ENCODE measurements around the gene PUM2. TPM values are rescaled to one million over a fixed set of nuclear protein-coding genes. Genes with fewer than 3 reads are reported as not detected.
A peak's percentile ranks its signal among the peaks of the same experiment; 100 is the strongest.
"Not testable (repeated sequence)": the region's sequence is repeated elsewhere in the genome, so short reads cannot be mapped to it uniquely, and the experiment has no call there.

PUM2 gene
- total and polyA plus RNA-seq, 5 donors from 2014 or later, result 15.1 to 131 (median 19.5) TPM

DNA sequence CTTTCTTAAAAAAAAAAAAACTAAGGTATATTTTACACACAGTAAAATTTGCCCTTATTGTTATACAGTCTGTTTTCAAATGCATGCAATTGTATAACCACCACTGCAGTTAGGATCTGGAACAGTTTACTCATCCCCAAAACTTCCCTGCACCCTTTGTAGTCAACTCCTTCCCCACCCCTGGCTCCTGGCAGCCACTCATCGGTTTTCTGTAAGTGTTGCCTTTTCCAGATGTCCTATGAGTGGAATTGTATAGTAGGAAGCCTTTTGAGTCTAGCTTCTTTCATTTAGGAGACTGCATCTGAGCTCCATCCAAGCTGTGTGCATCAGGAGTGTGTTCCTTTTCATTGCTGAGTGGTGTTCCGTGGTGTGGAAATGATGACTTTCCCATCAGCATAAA lies 116.0 kb downstream of the PUM2 start:
- H3K27me3 ChIP-seq (ENCODE audit: control insufficient read depth, insufficient read depth, low read length), result peaks cover 11% of the 10 kb centered on the region
- not testable (repeated sequence) for H3K9me3 Mint-ChIP-seq; H3K36me3 Mint-ChIP-seq; H3K4me1 Mint-ChIP-seq; ATAC-seq (ENCODE audit: low read depth in 2 of 2); H3K9me3 ChIP-seq (ENCODE audit: control insufficient read depth in 2 of 2, low read length in 2 of 2); H3K36me3 ChIP-seq (ENCODE audit: control insufficient read depth, insufficient read depth, low read length); H3K27ac Mint-ChIP-seq; H3K27ac ChIP-seq (ENCODE audit: insufficient read depth, low read length, poor library complexity, severe bottlenecking); DNase-seq; H3K4me3 Mint-ChIP-seq; H3K4me3 ChIP-seq (ENCODE audit: low read depth, low read length); H3K4me1 ChIP-seq (ENCODE audit: control insufficient read depth, insufficient read depth, low read length, poor library complexity, severe bottlenecking)
- H3K27me3 Mint-ChIP-seq, result peaks cover 24% of the 10 kb centered on the region

DNA sequence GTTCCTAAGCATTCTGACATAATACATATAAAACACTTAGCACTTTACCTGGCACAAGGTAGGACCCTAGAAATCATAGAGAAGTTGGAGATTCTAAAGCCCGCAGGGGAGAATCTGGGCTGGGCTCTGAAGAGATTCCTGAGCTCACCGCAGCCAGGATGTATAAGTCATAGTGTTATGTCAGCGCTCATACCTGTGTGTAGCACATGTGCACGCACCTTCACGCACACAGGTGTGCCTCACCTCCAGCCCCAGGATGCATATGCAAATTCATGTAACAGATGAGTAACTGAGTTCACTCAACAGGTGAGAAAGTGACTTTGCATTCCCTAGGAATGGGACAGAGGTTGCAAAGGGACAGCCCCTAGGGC lies 117.8 kb downstream of the PUM2 start:
- DNase-seq, result no peak
- Mint-ChIP-seq H3K4me1 (peaks cover 0 to under 1% (median 0%) of the 10 kb centered on the region in 4 donors), H3K27me3 (peaks cover 35% of the 10 kb centered on the region), H3K27ac (no peak overlapping the region), H3K4me3 (no peak overlapping the region), H3K9me3 (peaks cover 0 to 1% (median 0%) of the 10 kb centered on the region in 7 donors), H3K36me3 (no peaks in the 10 kb centered on the region)
- H3K9me3 ChIP-seq (ENCODE audit: control insufficient read depth in 2 of 2, low read length in 2 of 2), result no peaks in the 10 kb centered on the region
- H3K27ac ChIP-seq (ENCODE audit: insufficient read depth, low read length, poor library complexity, severe bottlenecking), result no peak overlapping the region
- no peaks in the 10 kb centered on the region for H3K36me3 ChIP-seq (ENCODE audit: control insufficient read depth, insufficient read depth, low read length)
- no peaks in the 10 kb centered on the region for H3K4me1 ChIP-seq (ENCODE audit: control insufficient read depth, insufficient read depth, low read length, poor library complexity, severe bottlenecking)
- H3K4me3 ChIP-seq (ENCODE audit: low read depth, low read length), result no peak overlapping the region
- no peak for ATAC-seq (ENCODE audit: low read depth in 2 of 2)
- H3K27me3 ChIP-seq (ENCODE audit: control insufficient read depth, insufficient read depth, low read length), result peaks cover 13% of the 10 kb centered on the region

DNA sequence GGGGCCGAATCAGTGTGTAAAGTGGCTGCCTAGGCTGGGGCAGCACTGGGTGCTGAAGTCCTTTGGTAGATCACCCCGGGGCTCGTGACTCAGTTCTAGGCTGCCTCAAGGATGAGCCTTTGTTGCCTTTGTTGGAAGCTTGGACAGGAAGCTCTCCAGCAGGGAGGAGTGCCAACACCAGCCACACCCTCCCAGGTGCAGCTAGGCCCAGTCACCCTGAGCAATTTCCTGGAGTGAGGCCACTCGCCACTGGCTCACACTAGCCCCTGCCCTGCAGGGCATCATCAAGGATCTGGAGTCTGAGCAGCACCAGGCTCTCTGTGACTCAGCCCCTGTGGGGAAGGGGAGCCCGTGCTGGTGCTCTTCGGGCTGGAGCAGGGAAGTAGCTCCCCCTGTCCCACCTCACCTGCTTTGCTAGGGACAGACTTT lies 119.0 kb downstream of the PUM2 start:
- H3K4me1 ChIP-seq (ENCODE audit: control insufficient read depth, insufficient read depth, low read length, poor library complexity, severe bottlenecking), result no peaks in the 10 kb centered on the region
- no peak overlapping the region for H3K4me3 ChIP-seq (ENCODE audit: low read depth, low read length)
- Mint-ChIP-seq H3K36me3 (no peaks in the 10 kb centered on the region), H3K27ac (no peak overlapping the region), H3K4me3 (no peak overlapping the region), H3K4me1 (peaks cover 0 to 5% (median 0%) of the 10 kb centered on the region in 4 donors), H3K9me3 (peaks cover 0 to 1% (median 0%) of the 10 kb centered on the region in 7 donors), H3K27me3 (peaks cover 42% of the 10 kb centered on the region)
- H3K27ac ChIP-seq (ENCODE audit: insufficient read depth, low read length, poor library complexity, severe bottlenecking), result no peak overlapping the region
- H3K36me3 ChIP-seq (ENCODE audit: control insufficient read depth, insufficient read depth, low read length), result no peaks in the 10 kb centered on the region
- DNase-seq (no peak), ATAC-seq (ENCODE audit: low read depth in 2 of 2) (no peak)
- H3K9me3 ChIP-seq (ENCODE audit: control insufficient read depth in 2 of 2, low read length in 2 of 2), result no peaks in the 10 kb centered on the region
- H3K27me3 ChIP-seq (ENCODE audit: control insufficient read depth, insufficient read depth, low read length), result peaks cover 9% of the 10 kb centered on the region

DNA sequence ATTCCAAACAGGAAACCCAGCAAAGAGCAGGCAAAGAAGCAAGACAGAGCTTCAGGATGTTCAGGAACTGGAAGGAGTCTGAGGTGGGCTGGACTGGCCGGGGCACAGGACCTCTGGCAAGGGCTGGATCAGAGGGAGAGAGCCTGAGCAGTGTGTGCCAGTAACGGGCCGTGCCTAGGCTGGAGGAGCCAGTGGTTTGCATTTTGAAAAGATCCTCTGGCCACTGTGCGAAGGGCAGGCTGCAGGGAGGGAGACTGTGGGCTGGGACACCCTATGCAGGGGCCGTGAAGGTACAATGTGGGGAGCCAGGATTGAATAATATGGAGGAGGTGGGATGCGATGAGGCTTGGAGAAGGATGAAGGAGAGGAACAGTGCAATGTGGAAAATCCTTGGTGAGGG lies 119.5 kb downstream of the PUM2 start:
- H3K4me1 ChIP-seq (ENCODE audit: control insufficient read depth, insufficient read depth, low read length, poor library complexity, severe bottlenecking), result no peaks in the 10 kb centered on the region
- H3K27ac ChIP-seq (ENCODE audit: insufficient read depth, low read length, poor library complexity, severe bottlenecking), result no peak overlapping the region
- peaks cover 8% of the 10 kb centered on the region for H3K27me3 ChIP-seq (ENCODE audit: control insufficient read depth, insufficient read depth, low read length)
- ATAC-seq (ENCODE audit: low read depth in 2 of 2) (no peak), DNase-seq (no peak)
- Mint-ChIP-seq H3K4me3 (no peak overlapping the region), H3K27ac (no peak overlapping the region), H3K4me1 (peaks cover 0 to 5% (median 1%) of the 10 kb centered on the region in 4 donors), H3K36me3 (no peaks in the 10 kb centered on the region), H3K27me3 (peaks cover 42% of the 10 kb centered on the region), H3K9me3 (peaks cover 0 to 1% (median 0%) of the 10 kb centered on the region in 7 donors)
- H3K4me3 ChIP-seq (ENCODE audit: low read depth, low read length), result no peak overlapping the region
- no peaks in the 10 kb centered on the region for H3K9me3 ChIP-seq (ENCODE audit: control insufficient read depth in 2 of 2, low read length in 2 of 2)
- H3K36me3 ChIP-seq (ENCODE audit: control insufficient read depth, insufficient read depth, low read length), result no peaks in the 10 kb centered on the region

DNA sequence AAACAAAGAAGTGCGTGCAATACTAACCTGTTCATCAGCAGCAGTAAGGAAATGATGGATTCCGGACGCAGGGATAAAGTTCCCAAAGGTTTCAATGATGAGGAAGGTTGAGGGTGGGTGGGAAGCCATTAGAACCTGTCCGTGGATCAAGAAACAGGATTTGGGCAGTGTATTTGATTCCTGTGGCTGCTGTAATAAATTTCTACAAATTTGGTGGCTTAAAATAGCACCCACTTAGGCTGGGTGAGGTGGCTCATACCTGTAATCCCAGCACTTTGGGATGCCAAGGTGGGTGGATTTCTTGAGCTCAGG lies 120.6 kb downstream of the PUM2 start:
- Histone ChIP-seq H3K9me3 (ENCODE audit: control insufficient read depth in 2 of 2, low read length in 2 of 2) (no peaks in the 10 kb centered on the region), H3K4me1 (ENCODE audit: control insufficient read depth, insufficient read depth, low read length, poor library complexity, severe bottlenecking) (peaks cover 5% of the 10 kb centered on the region), H3K36me3 (ENCODE audit: control insufficient read depth, insufficient read depth, low read length) (no peaks in the 10 kb centered on the region), H3K4me3 (ENCODE audit: low read depth, low read length) (no peak overlapping the region), H3K27me3 (ENCODE audit: control insufficient read depth, insufficient read depth, low read length) (peaks cover 8% of the 10 kb centered on the region), H3K27ac (ENCODE audit: insufficient read depth, low read length, poor library complexity, severe bottlenecking) (no peak overlapping the region)
- ATAC-seq (ENCODE audit: low read depth in 2 of 2) (no peak), DNase-seq (no peak)
- Mint-ChIP-seq H3K9me3 (peaks cover 0 to 3% (median 0%) of the 10 kb centered on the region in 7 donors), H3K4me1 (peaks cover 0 to 9% (median 1%) of the 10 kb centered on the region in 4 donors), H3K27ac (no peak overlapping the region), H3K36me3 (no peaks in the 10 kb centered on the region), H3K4me3 (no peak overlapping the region), H3K27me3 (peaks cover 45% of the 10 kb centered on the region)

DNA sequence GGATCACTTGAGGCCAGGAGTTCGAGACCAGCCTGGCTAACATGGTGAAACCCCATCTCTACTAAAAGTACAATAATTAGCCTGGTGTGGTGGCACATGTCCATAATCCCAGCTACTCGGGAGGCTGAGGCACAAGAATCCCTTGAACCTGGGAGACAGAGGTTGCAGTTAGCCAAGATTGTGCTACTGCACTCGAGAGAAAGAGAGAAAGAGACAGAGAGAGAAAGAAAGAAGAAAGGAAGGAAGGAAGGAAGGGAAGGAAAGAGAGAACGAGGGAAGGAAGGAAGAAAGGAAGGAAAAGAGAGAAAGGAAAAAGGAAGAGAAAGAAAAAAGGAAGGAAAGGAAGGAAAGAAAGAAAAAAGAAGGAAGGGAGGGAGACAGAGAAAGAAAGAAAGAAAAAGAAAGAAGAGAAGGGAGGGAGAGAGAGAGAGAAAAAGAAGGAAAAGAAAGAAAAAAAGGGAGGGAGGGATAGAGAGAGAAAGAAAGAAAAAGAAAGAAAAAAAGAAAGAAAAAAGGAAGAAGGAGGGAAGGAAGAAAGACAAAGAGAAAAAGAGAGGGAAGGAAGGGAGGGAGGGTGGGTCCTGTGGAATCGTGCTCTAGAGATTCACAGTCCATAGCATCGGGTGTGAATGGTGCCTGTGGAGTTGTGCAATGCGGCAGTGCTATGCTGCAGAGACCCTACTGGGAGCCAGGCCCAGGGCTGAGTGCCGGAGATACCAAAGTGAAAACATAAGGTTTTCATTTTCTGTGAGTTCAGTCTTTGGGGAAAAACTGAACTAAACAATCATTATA lies 121.1 kb downstream of the PUM2 start:
- peaks cover 0 to 9% (median 1%) of the 10 kb centered on the region in 4 donors for H3K4me1 Mint-ChIP-seq
- H3K4me3 Mint-ChIP-seq, result no peak overlapping the region
- DNase-seq, result no peak
- H3K27ac Mint-ChIP-seq, result no peak overlapping the region
- no peaks in the 10 kb centered on the region for H3K9me3 ChIP-seq (ENCODE audit: control insufficient read depth in 2 of 2, low read length in 2 of 2)
- no peaks in the 10 kb centered on the region for H3K36me3 Mint-ChIP-seq
- H3K36me3 ChIP-seq (ENCODE audit: control insufficient read depth, insufficient read depth, low read length), result no peaks in the 10 kb centered on the region
- no peak overlapping the region for H3K4me3 ChIP-seq (ENCODE audit: low read depth, low read length)
- H3K4me1 ChIP-seq (ENCODE audit: control insufficient read depth, insufficient read depth, low read length, poor library complexity, severe bottlenecking), result peaks cover 6% of the 10 kb centered on the region
- H3K9me3 Mint-ChIP-seq, result peaks cover 0 to 3% (median 0%) of the 10 kb centered on the region in 7 donors
- H3K27ac ChIP-seq (ENCODE audit: insufficient read depth, low read length, poor library complexity, severe bottlenecking), result no peak overlapping the region
- H3K27me3 ChIP-seq (ENCODE audit: control insufficient read depth, insufficient read depth, low read length), result peaks cover 8% of the 10 kb centered on the region
- ATAC-seq (ENCODE audit: low read depth in 2 of 2), result no peak
- peaks cover 41% of the 10 kb centered on the region for H3K27me3 Mint-ChIP-seq

DNA sequence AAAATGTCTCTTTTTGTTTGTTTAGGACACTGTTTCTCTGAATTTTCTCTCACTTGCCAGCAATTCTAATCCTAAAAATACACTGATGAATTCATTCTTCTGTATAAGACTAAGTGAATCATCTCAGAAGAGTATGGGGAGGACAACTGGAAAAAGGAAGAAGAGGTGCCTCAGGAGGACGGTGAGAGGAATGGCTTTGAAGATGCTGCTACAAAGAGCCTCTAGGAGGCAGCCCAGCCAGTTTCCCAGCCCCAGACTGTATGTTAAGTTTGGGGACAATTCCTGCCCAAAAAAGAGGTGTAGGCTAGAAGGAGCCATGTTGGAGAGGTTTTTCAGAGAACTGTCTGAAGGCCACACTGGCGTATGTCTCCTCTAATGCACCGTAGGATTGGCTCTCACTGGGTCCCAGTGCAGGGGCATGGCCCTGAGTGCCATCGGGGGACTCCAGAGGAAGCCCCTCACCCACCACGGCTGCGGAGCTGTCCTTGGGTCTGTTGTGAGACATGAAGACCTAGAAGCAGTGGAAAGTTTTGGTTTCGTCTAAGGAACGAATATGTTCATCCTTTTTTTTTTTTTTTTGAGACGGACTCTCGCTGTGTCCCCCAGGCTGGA lies 122.6 kb downstream of the PUM2 start:
- H3K4me3 Mint-ChIP-seq, result no peak overlapping the region
- Histone ChIP-seq H3K27me3 (ENCODE audit: control insufficient read depth, insufficient read depth, low read length) (peaks cover 8% of the 10 kb centered on the region), H3K4me1 (ENCODE audit: control insufficient read depth, insufficient read depth, low read length, poor library complexity, severe bottlenecking) (peaks cover 18% of the 10 kb centered on the region), H3K27ac (ENCODE audit: insufficient read depth, low read length, poor library complexity, severe bottlenecking) (no peak overlapping the region), H3K4me3 (ENCODE audit: low read depth, low read length) (no peak overlapping the region), H3K36me3 (ENCODE audit: control insufficient read depth, insufficient read depth, low read length) (no peaks in the 10 kb centered on the region), H3K9me3 (ENCODE audit: control insufficient read depth in 2 of 2, low read length in 2 of 2) (no peaks in the 10 kb centered on the region)
- H3K9me3 Mint-ChIP-seq, result peaks cover 0 to 3% (median 0%) of the 10 kb centered on the region in 7 donors
- DNase-seq (no peak), ATAC-seq (ENCODE audit: low read depth in 2 of 2) (no peak)
- H3K36me3 Mint-ChIP-seq, result no peaks in the 10 kb centered on the region
- H3K4me1 Mint-ChIP-seq, result peaks cover 0 to 9% (median 2%) of the 10 kb centered on the region in 4 donors
- peaks cover 45% of the 10 kb centered on the region for H3K27me3 Mint-ChIP-seq
- H3K27ac Mint-ChIP-seq, result peak overlapping the region in 1 of 3 donors; percentile 52

DNA sequence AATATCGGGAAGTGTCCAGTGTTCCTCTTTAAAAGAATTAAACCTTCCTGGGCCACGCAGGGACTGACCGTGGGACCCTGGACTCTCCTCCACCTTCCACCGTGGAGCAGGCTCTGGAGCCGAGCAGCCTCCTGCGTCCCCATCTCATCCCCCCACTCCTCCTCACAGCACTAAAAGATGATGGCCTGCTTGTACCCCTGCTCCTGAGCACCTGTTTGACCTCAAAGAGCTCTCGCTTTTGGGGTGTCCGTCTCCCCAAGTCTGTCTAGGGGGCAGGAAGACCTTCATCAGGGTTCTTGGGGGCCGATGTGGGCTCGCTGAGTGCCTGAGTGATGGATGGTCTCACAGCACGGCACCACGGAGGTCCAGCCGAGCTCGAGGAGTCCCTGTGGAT lies 124.5 kb downstream of the PUM2 start:
- ATAC-seq (ENCODE audit: low read depth in 2 of 2) (no peak), DNase-seq (no peak)
- no peak overlapping the region for H3K27ac ChIP-seq (ENCODE audit: insufficient read depth, low read length, poor library complexity, severe bottlenecking)
- Mint-ChIP-seq H3K4me3 (peak overlapping the region in 1 of 4 donors; percentile 46), H3K27ac (no peak overlapping the region), H3K9me3 (peaks cover 0 to 5% (median 0%) of the 10 kb centered on the region in 7 donors), H3K36me3 (no peaks in the 10 kb centered on the region), H3K4me1 (peaks cover 0 to 14% (median 6%) of the 10 kb centered on the region in 4 donors), H3K27me3 (peaks cover 61% of the 10 kb centered on the region)
- no peak overlapping the region for H3K4me3 ChIP-seq (ENCODE audit: low read depth, low read length)
- no peaks in the 10 kb centered on the region for H3K36me3 ChIP-seq (ENCODE audit: control insufficient read depth, insufficient read depth, low read length)
- H3K27me3 ChIP-seq (ENCODE audit: control insufficient read depth, insufficient read depth, low read length), result peaks cover 19% of the 10 kb centered on the region
- H3K4me1 ChIP-seq (ENCODE audit: control insufficient read depth, insufficient read depth, low read length, poor library complexity, severe bottlenecking), result peaks cover 18% of the 10 kb centered on the region
- H3K9me3 ChIP-seq (ENCODE audit: control insufficient read depth in 2 of 2, low read length in 2 of 2), result no peaks in the 10 kb centered on the region

Data from CD4-positive, CD25-positive, alpha-beta regulatory T cell (primary cell).